Vagina (tissue), 2 donors: ENCODE results near the gene CADPS.

Experiments used
- CTCF ChIP-seq, 3 experiments: fragments of 450-650 bp in 2 of 3; fragments of 200-600 bp in 1 of 3; sonication (generic) in 1 of 3; IDR thresholded peaks; one replicate each; pipeline ENCODE4 v1.5.1; 2017 to 2019; ENCODE audit warnings: antibody characterized with exemption in 3 of 3, mild to moderate bottlenecking in 2 of 3, moderate library complexity in 2 of 3
- POLR2A ChIP-seq, 2 donors: fragments of 450-650 bp; IDR thresholded peaks; one replicate each; pipeline ENCODE4 v1.6.1; 2017; ENCODE audit warnings: antibody characterized with exemption in 2 of 2, mild to moderate bottlenecking in 2 of 2, moderate library complexity in 2 of 2
- POLR2AphosphoS5 ChIP-seq, 2 donors: sonication (generic); formaldehyde crosslinking; IDR thresholded peaks; one replicate each; pipeline ENCODE4 v1.9.0; 2017; ENCODE audit warnings: antibody characterized with exemption in 2 of 2, mild to moderate bottlenecking in 2 of 2, low read depth in 1 of 2; ENCODE audit not compliant: insufficient read depth in 1 of 2

DNA sequence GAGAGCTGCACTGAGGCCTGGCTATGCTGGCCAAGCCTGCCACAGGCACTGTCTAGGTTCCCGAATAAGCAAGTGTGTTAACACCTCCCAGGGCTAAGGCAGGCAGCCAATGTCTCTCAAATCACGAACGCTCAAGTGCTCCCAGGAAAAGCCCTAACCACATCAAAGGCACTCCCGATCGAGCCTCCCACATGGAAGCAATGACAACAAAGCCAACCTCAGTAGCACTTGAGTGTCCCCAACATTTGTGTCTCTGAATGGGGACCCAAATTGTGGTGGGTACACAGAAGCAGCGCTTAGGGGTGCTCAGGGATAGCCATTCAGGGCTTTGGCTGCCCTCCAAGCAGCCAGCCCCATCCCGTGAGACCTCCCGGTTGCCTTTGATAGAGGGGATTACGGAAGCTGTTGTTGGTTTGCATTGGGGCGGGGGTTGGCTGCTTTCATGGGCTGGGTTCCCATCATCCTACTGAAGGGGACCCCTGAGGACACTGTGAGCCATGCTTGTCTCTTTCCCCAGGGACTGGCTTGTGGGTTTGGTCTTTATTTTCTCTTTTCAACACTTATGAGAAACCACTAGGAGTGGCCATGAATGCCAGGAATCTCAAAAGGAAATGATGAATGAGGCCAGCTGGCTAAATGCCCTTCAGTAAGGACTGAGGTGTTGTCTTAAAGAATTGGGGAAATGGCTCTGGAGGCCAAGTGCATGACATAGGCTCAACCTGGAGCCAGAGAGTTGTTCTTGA, 267.8 kb downstream of the CADPS start:
- TF ChIP-seq CTCF (IDR thresholded peaks at IDR 0.05): no peak
- TF ChIP-seq POLR2A (IDR thresholded peaks at IDR 0.05): no peak
- TF ChIP-seq POLR2AphosphoS5 (IDR thresholded peaks at IDR 0.05; ENCODE audit: insufficient read depth in 1 of 2, low read depth in 1 of 2): no peak
